ENCODE results near the gene PTPRN2. TPM values are rescaled to one million over a fixed set of nuclear protein-coding genes. Genes with fewer than 3 reads are reported as not detected.

The PTPRN2 gene
- total RNA-seq, 1 experiment from 2014 or later, result 1.7 TPM

DNA sequence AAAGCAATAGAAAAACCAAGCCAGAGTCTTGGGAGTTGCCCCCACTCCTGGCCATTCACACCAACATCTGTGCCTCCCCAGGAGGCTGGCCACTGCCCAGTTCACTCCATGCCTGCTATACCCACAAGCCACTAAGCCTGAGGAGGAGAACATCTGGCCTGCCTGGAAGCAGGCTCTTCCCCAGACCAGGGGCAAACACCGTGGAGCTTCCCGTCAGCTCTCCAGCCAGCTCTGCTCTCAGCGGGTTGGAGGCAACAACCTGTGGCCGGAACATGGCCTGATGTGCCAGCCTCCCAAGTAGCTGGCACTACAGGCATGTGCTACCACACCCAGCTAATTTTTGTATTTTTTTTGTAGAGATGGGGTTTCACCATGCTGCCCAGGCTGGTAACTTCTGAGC, 9.1 kb upstream of the PTPRN2 start:
- peaks cover 5% of the 10 kb centered on the region; the same call in 1 of the 2 replicates for H3K9me3 ChIP-seq (ENCODE audit: low read length)
- DNase-seq, result no peak

DNA sequence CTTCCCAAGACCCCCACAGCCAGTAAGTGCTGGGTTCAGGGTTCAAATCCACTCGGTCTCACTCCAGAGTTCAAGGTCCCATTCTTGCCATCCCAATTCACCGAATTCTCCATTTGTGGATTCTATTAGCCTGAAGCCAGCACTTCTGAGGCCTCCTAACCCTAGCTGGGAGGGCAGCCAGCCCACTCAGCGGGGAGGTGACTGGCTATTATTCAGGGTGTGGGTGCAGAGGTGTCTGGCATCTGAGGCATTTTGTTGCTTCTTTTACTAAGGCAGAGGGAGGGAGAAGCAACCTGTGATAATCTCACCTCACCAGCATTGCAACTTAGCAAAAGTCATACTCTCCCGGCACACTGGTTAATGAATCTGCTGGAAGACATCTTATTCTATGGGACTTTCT, 8.7 kb upstream of the PTPRN2 start:
- Histone ChIP-seq H3K9me3 (ENCODE audit: low read length) (peaks cover 5% of the 10 kb centered on the region; the same call in 1 of the 2 replicates), H2AFZ (ENCODE audit: low read length) (no peak overlapping the region), H3K9me2 (replicated peaks; ENCODE audit: insufficient read depth, low read length) (no peaks in the 10 kb centered on the region), H3K27me3 (ENCODE audit: low read length) (no peaks in the 10 kb centered on the region), H3K27ac (ENCODE audit: low read length) (no peak overlapping the region), H3K4me1 (ENCODE audit: low read length) (no peaks in the 10 kb centered on the region), H4K20me1 (ENCODE audit: insufficient read depth, low read depth, low read length) (no peaks in the 10 kb centered on the region), H3K4me3 (ENCODE audit: low read length) (no peak overlapping the region), H3K9ac (ENCODE audit: low read length) (no peak overlapping the region), H3K36me3 (ENCODE audit: insufficient read depth, low read length) (0 out of 2 replicates have a peak, but pooled peaks cover 6% of the 10 kb centered on the region), H3K79me2 (ENCODE audit: low read length) (no peaks in the 10 kb centered on the region), H3K4me2 (ENCODE audit: low read depth, low read length, poor library complexity, severe bottlenecking) (no peak overlapping the region)
- no peak for DNase-seq

More for the DNA sequence above, 9.1 kb upstream of the PTPRN2 start:
- Histone ChIP-seq H3K9ac (ENCODE audit: low read length) (no peak overlapping the region), H3K36me3 (ENCODE audit: insufficient read depth, low read length) (0 out of 2 replicates have a peak, but pooled peaks cover 6% of the 10 kb centered on the region), H3K79me2 (ENCODE audit: low read length) (no peaks in the 10 kb centered on the region), H3K4me2 (ENCODE audit: low read depth, low read length, poor library complexity, severe bottlenecking) (no peak overlapping the region), H3K27ac (ENCODE audit: low read length) (no peak overlapping the region), H3K27me3 (ENCODE audit: low read length) (no peaks in the 10 kb centered on the region), H3K4me1 (ENCODE audit: low read length) (no peaks in the 10 kb centered on the region), H2AFZ (ENCODE audit: low read length) (no peak overlapping the region), H3K4me3 (ENCODE audit: low read length) (no peak overlapping the region), H3K9me2 (replicated peaks; ENCODE audit: insufficient read depth, low read length) (no peaks in the 10 kb centered on the region), H4K20me1 (ENCODE audit: insufficient read depth, low read depth, low read length) (no peaks in the 10 kb centered on the region)

DNA sequence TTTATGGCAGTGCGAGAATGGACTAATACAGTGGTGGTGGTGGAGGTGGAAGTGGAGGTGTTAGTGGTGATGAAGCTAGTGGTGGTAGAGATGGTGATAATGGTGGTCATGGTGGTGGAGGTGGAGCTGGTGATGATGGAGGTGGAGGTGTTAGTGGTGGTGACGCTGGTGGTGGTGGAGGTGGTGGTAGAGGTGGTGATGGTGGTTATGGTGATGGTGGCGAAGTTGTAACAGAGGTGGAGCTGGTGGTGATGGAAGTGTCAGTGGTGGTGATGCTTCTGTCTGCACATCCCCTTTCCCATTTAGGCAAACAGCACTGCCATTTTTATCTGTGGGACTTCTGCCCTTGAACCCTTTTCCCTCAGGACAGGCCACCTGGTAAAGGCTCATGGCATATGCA, 7.4 kb upstream of the PTPRN2 start:
- H3K4me2 ChIP-seq (ENCODE audit: low read depth, low read length, poor library complexity, severe bottlenecking), result no peak overlapping the region
- H3K9me3 ChIP-seq (ENCODE audit: low read length), result peaks cover 5% of the 10 kb centered on the region; the same call in 1 of the 2 replicates
- H3K27ac ChIP-seq (ENCODE audit: low read length), result no peak overlapping the region
- no peaks in the 10 kb centered on the region for H3K9me2 ChIP-seq (replicated peaks; ENCODE audit: insufficient read depth, low read length)
- H3K4me3 ChIP-seq (ENCODE audit: low read length), result no peak overlapping the region
- no peaks in the 10 kb centered on the region for H4K20me1 ChIP-seq (ENCODE audit: insufficient read depth, low read depth, low read length)
- H3K36me3 ChIP-seq (ENCODE audit: insufficient read depth, low read length), result 0 out of 2 replicates have a peak, but pooled peaks cover 3% of the 10 kb centered on the region
- H3K9ac ChIP-seq (ENCODE audit: low read length), result no peak overlapping the region
- H3K4me1 ChIP-seq (ENCODE audit: low read length), result no peaks in the 10 kb centered on the region
- no peaks in the 10 kb centered on the region for H3K79me2 ChIP-seq (ENCODE audit: low read length)
- no peaks in the 10 kb centered on the region for H3K27me3 ChIP-seq (ENCODE audit: low read length)
- DNase-seq, result no peak
- no peak overlapping the region for H2AFZ ChIP-seq (ENCODE audit: low read length)

DNA sequence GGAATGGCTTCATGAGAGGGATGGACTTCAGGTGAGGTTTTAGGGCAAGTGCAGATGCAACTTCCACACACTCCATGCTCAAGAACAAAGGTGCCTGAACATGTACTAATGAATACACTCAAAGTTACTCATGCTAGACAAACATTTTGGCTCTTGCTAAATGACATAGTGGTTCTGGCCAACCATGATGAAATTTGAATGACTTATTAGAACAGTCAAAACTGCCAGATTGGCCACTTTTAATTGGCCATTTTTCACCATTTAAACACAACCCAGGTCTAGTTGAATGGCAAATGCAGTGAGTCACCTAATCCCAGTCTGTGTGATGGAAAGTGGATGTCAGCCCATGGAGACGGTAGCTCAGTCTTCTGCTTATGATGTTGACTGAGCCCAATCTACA, 4.9 kb upstream of the PTPRN2 start:
- H3K9me3 ChIP-seq (ENCODE audit: low read length), result peaks cover 5% of the 10 kb centered on the region; the same call in 1 of the 2 replicates
- H3K4me1 ChIP-seq (ENCODE audit: low read length), result no peaks in the 10 kb centered on the region
- H3K79me2 ChIP-seq (ENCODE audit: low read length), result no peaks in the 10 kb centered on the region
- H3K27me3 ChIP-seq (ENCODE audit: low read length), result no peaks in the 10 kb centered on the region
- H3K9me2 ChIP-seq (replicated peaks; ENCODE audit: insufficient read depth, low read length), result no peaks in the 10 kb centered on the region
- H3K36me3 ChIP-seq (ENCODE audit: insufficient read depth, low read length), result no peaks in the 10 kb centered on the region
- H4K20me1 ChIP-seq (ENCODE audit: insufficient read depth, low read depth, low read length), result no peaks in the 10 kb centered on the region
- no peak overlapping the region for H2AFZ ChIP-seq (ENCODE audit: low read length)
- H3K4me2 ChIP-seq (ENCODE audit: low read depth, low read length, poor library complexity, severe bottlenecking), result no peak overlapping the region
- no peak overlapping the region for H3K4me3 ChIP-seq (ENCODE audit: low read length)
- DNase-seq, result no peak
- H3K9ac ChIP-seq (ENCODE audit: low read length), result no peak overlapping the region
- H3K27ac ChIP-seq (ENCODE audit: low read length), result no peak overlapping the region

DNA sequence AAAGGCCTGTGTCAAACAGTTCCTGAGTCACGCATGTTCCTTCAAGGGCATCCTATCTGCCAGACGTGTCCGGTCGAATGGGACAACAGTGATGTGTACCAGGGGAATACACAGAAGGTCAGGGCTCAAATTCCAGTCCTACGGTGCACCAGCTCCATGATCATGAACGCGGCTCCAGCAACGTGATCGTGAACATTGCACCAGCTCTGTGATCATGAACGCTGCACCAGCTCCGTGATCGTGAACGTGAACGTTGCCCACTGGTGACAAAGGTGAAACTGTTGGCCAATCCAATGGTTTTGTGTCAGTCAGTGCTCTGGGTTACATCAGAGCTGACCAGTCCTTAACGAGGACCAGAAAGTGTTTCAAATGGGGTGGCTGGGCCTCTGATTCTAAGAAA, 4.3 kb upstream of the PTPRN2 start:
- Histone ChIP-seq H3K79me2 (ENCODE audit: low read length) (no peaks in the 10 kb centered on the region), H3K36me3 (ENCODE audit: insufficient read depth, low read length) (no peaks in the 10 kb centered on the region), H3K27ac (ENCODE audit: low read length) (no peak overlapping the region), H3K9me3 (ENCODE audit: low read length) (peaks cover 5% of the 10 kb centered on the region; the same call in 1 of the 2 replicates), H3K4me3 (ENCODE audit: low read length) (no peak overlapping the region), H2AFZ (ENCODE audit: low read length) (no peak overlapping the region), H4K20me1 (ENCODE audit: insufficient read depth, low read depth, low read length) (no peaks in the 10 kb centered on the region), H3K4me2 (ENCODE audit: low read depth, low read length, poor library complexity, severe bottlenecking) (no peak overlapping the region), H3K9ac (ENCODE audit: low read length) (no peak overlapping the region), H3K4me1 (ENCODE audit: low read length) (no peaks in the 10 kb centered on the region), H3K27me3 (ENCODE audit: low read length) (no peaks in the 10 kb centered on the region), H3K9me2 (replicated peaks; ENCODE audit: insufficient read depth, low read length) (no peaks in the 10 kb centered on the region)
- DNase-seq, result no peak

DNA sequence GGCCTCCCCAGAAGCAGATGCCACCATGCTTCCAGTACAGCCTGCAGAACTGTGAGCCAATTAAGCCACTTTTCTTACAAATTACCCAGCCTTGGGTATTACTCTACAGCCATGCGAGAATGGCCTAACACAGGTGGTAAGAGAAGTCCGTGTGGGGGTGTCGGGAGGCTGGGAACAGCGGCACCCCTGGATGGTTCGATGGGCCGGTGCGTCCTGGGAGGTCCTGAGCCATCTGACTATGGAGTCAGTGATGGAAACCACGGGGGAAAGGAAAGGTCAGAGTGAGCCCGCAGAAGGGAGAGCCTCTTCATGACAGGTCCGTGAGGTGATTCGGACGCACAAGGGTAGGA, 2.5 kb upstream of the PTPRN2 start:
- Histone ChIP-seq H3K9me3 (ENCODE audit: low read length) (no peaks in the 10 kb centered on the region), H3K4me1 (ENCODE audit: low read length) (no peaks in the 10 kb centered on the region), H3K9me2 (replicated peaks; ENCODE audit: insufficient read depth, low read length) (no peaks in the 10 kb centered on the region), H3K27me3 (ENCODE audit: low read length) (no peaks in the 10 kb centered on the region), H4K20me1 (ENCODE audit: insufficient read depth, low read depth, low read length) (no peaks in the 10 kb centered on the region), H3K4me2 (ENCODE audit: low read depth, low read length, poor library complexity, severe bottlenecking) (no peak overlapping the region), H2AFZ (ENCODE audit: low read length) (no peak overlapping the region), H3K9ac (ENCODE audit: low read length) (no peak overlapping the region), H3K79me2 (ENCODE audit: low read length) (no peaks in the 10 kb centered on the region), H3K27ac (ENCODE audit: low read length) (no peak overlapping the region), H3K36me3 (ENCODE audit: insufficient read depth, low read length) (no peaks in the 10 kb centered on the region), H3K4me3 (ENCODE audit: low read length) (no peak overlapping the region)
- DNase-seq, result no peak

DNA sequence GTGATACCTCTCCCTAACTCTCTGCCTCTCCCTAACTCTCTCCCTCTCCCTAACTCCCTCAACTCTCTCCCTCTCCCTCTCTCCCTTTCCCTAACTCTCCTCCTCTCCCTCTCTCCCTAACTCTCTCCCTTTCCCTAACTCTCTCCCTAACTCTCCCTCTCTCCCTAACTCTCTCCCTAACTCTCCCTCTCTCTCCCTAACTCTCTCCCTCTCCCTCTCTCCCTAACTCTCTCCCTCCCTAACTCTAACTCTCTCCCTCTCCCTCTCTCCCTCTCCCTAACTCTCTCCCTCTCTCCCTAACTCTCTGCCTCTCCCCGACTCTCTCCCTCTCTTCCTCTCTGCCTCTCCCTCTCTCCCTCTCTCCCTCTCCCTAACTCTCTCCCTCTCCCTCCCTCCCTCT, 2.0 kb upstream of the PTPRN2 start:
- no peaks in the 10 kb centered on the region for H4K20me1 ChIP-seq (ENCODE audit: insufficient read depth, low read depth, low read length)
- H3K4me1 ChIP-seq (ENCODE audit: low read length), result no peaks in the 10 kb centered on the region
- H3K9ac ChIP-seq (ENCODE audit: low read length), result no peak overlapping the region
- H3K4me2 ChIP-seq (ENCODE audit: low read depth, low read length, poor library complexity, severe bottlenecking), result no peak overlapping the region
- no peak for DNase-seq
- no peak overlapping the region for H3K4me3 ChIP-seq (ENCODE audit: low read length)
- no peak overlapping the region for H2AFZ ChIP-seq (ENCODE audit: low read length)
- no peaks in the 10 kb centered on the region for H3K79me2 ChIP-seq (ENCODE audit: low read length)
- no peaks in the 10 kb centered on the region for H3K9me3 ChIP-seq (ENCODE audit: low read length)
- no peak overlapping the region for H3K27ac ChIP-seq (ENCODE audit: low read length)
- no peaks in the 10 kb centered on the region for H3K9me2 ChIP-seq (replicated peaks; ENCODE audit: insufficient read depth, low read length)
- no peaks in the 10 kb centered on the region for H3K36me3 ChIP-seq (ENCODE audit: insufficient read depth, low read length)
- no peaks in the 10 kb centered on the region for H3K27me3 ChIP-seq (ENCODE audit: low read length)

DNA sequence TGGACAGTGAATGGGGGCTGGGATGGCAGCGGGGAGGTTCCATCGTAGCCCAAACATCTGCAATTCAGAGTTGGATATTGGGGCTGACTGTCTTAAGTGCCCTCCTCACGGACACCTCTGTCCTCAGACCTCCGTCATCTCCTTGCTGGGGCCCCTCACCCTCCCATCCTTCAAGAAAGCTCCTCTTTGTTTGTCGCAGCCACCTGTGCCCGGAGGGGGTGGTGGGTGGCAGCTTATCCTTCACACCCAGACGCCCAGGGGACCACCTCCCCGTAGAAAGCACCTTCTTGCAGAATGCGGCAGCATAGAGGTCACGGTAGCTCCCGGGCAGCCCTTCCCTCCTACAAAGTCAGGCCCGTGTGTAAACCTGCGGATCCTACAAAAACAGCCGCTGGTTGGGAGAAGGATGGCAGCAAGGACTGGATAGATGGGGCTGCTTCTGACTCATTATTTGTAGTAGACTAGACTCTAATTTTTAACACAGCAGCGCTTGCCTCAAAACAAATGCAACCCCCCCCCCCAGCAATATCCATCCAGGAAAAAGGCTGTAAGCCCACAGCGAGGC, 1.3 kb upstream of the PTPRN2 start:
- no peak overlapping the region for H3K4me2 ChIP-seq (ENCODE audit: low read depth, low read length, poor library complexity, severe bottlenecking)
- H3K79me2 ChIP-seq (ENCODE audit: low read length), result no peaks in the 10 kb centered on the region
- no peaks in the 10 kb centered on the region for H3K36me3 ChIP-seq (ENCODE audit: insufficient read depth, low read length)
- no peak overlapping the region for H3K27ac ChIP-seq (ENCODE audit: low read length)
- no peaks in the 10 kb centered on the region for H3K9me2 ChIP-seq (replicated peaks; ENCODE audit: insufficient read depth, low read length)
- no peak overlapping the region for H2AFZ ChIP-seq (ENCODE audit: low read length)
- no peaks in the 10 kb centered on the region for H4K20me1 ChIP-seq (ENCODE audit: insufficient read depth, low read depth, low read length)
- peaks cover under 1% of the 10 kb centered on the region; the same call in 1 of the 2 replicates for H3K4me1 ChIP-seq (ENCODE audit: low read length)
- H3K9me3 ChIP-seq (ENCODE audit: low read length), result no peaks in the 10 kb centered on the region
- H3K27me3 ChIP-seq (ENCODE audit: low read length), result no peaks in the 10 kb centered on the region
- no peak overlapping the region for H3K4me3 ChIP-seq (ENCODE audit: low read length)
- no peak overlapping the region for H3K9ac ChIP-seq (ENCODE audit: low read length)
- no peak for DNase-seq
